HepG2 (cell line): ENCODE measurements around the gene SMLR1. TPM values are rescaled to one million over a fixed set of nuclear protein-coding genes. Genes with fewer than 3 reads are reported as not detected.
A peak's percentile ranks its signal among the peaks of the same experiment; 100 is the strongest.

ENCODE experiments used
- CENPX ChIP-seq: sonication (generic); formaldehyde crosslinking; IDR thresholded peaks from 2 replicates; pipeline ENCODE4 v1.9.0; 2021; ENCODE audit warnings: mild to moderate bottlenecking, missing genetic modification reagents, moderate library complexity
- FOSL2 ChIP-seq: sonication (generic); formaldehyde crosslinking; IDR thresholded peaks from 2 replicates; pipeline ENCODE4 v1.4.0; 2020; ENCODE audit warnings: missing genetic modification reagents
- IKZF5 ChIP-seq: IDR thresholded peaks from 2 replicates; pipeline ENCODE4 v1.6.1; 2018; ENCODE audit warnings: missing genetic modification reagents, mild to moderate bottlenecking, missing compliant biosample characterization
- KDM3A ChIP-seq: IDR thresholded peaks from 2 replicates; pipeline ENCODE4 v1.6.1; 2018; ENCODE audit warnings: low read depth, missing compliant biosample characterization
- KDM5A ChIP-seq: fragments of 200-600 bp; sonication (generic); IDR thresholded peaks from 2 replicates; pipeline ENCODE4 v1.7.0; 2018; ENCODE audit warnings: antibody characterized with exemption, mild to moderate bottlenecking, low read length, borderline replicate concordance
- SMYD3 ChIP-seq: sonication (generic); formaldehyde crosslinking; IDR thresholded peaks from 2 replicates; pipeline ENCODE4 v1.8.1; 2023; ENCODE audit warnings: mild to moderate bottlenecking, missing genetic modification reagents
- ZBTB8A ChIP-seq: sonication (generic); formaldehyde crosslinking; IDR thresholded peaks from 2 replicates; pipeline ENCODE4 v1.4.0; 2020; ENCODE audit warnings: mild to moderate bottlenecking, low read depth, missing genetic modification reagents, borderline replicate concordance
- ZFP62 ChIP-seq: sonication (generic); formaldehyde crosslinking; IDR thresholded peaks from 2 replicates; pipeline ENCODE4 v1.4.0; 2020; ENCODE audit warnings: missing genetic modification reagents
- ZMYM4 ChIP-seq: sonication (generic); formaldehyde crosslinking; IDR thresholded peaks from 2 replicates; pipeline ENCODE4 v1.8.1; 2023; ENCODE audit warnings: mild to moderate bottlenecking, missing genetic modification reagents
- ZNF703 ChIP-seq: sonication (generic); formaldehyde crosslinking; IDR thresholded peaks from 2 replicates; pipeline ENCODE4 v1.5.1; 2020; ENCODE audit warnings: missing genetic modification reagents, mild to moderate bottlenecking, moderate library complexity, borderline replicate concordance
- ZXDC ChIP-seq: sonication (generic); formaldehyde crosslinking; IDR thresholded peaks from 2 replicates; pipeline ENCODE4 v1.5.0; 2020; ENCODE audit warnings: mild to moderate bottlenecking, missing genetic modification reagents
- polyA plus RNA-seq, 8 experiments: library from polyadenylated mRNA; depleted of rRNA in 3 of 8; stranded (reverse) in 7 of 8; unstranded in 1 of 8; fragments of >200 nt; fragmentation: Illumina TruSeq in 4 of 8; extraction: Trizol in 4 of 8; gene quantifications; 2 replicates each; pipeline versions ENCODE4 v1.2.1 to v1.2.3, GENCODE V29; 2011 to 2016; ENCODE audit warnings: low read depth in 4 of 8, missing spikeins in 1 of 8, mixed read lengths in 1 of 8; ENCODE audit not compliant: insufficient read depth in 1 of 8
- total RNA-seq, 5 experiments: library from RNA; depleted of rRNA; stranded (reverse); fragments of >200 nt; fragmentation: Illumina TruSeq; extraction: Trizol; gene quantifications; 2 replicates each; pipeline ENCODE4 v1.2.3, GENCODE V29; 2016; ENCODE audit warnings: low read depth in 1 of 5
- TF ChIP-seq, protein P1 (sequence below): sonication (generic); formaldehyde crosslinking; IDR thresholded peaks from 2 replicates; pipeline ENCODE4 v1.4.0; 2020; ENCODE audit warnings: missing genetic modification reagents, borderline replicate concordance
- TF ChIP-seq, protein P2 (sequence below): sonication (generic); formaldehyde crosslinking; IDR thresholded peaks from 2 replicates; pipeline ENCODE4 v1.5.0; 2020; ENCODE audit warnings: mild to moderate bottlenecking, missing genetic modification reagents
- TF ChIP-seq, protein P3 (sequence below): sonication (generic); formaldehyde crosslinking; IDR thresholded peaks from 2 replicates; pipeline ENCODE4 v1.5.0; 2020; ENCODE audit warnings: missing genetic modification reagents
- TF ChIP-seq, protein P4 (sequence below): sonication (generic); formaldehyde crosslinking; IDR thresholded peaks from 2 replicates; pipeline ENCODE4 v1.4.0; 2020; ENCODE audit warnings: missing genetic modification reagents

The SMLR1 gene
- total and polyA plus RNA-seq, 2 of the 13 experiments (the other 11 are each of a cell fraction or from before 2014, with no cell fraction given), result 41.8 to 104 TPM

DNA sequence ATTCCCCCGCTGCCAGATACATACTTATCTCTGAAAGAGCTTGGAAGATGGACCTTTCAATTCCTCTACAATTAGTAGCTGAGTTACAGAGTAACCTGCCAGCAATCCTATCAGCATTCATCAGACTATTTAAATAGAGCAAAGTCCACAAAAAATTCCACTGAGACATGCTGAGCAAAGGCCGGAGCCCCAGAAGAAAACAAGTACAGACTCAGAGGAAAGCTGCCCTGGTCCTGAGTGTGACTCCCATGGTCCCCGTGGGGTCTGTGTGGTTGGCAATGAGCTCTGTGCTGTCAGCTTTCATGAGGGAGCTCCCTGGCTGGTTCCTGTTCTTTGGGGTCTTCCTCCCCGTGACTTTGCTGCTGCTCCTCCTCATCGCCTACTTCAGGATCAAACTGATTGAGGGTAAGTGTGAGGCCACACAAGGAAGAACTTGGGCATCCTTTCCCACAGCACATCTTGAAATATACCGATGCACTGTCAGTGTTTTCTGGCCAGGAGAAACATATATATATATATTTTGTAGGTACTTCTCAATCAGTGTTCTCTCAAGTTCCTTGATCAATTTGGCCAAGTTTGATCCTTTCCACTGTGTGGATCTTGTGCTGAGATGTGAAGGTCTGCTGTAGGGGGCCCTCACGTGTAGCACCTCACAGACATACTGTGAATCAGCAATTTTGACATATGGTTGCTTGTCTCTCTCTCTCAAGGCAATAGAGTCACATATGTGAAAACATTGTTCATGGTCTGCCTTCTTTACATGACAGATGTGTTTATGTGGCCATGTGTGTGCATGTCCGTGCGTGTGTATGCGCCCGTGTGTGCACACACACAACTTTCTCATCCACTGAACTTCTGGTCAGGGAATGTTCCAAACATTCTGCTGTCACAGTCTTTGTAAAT lies at the start of gene SMLR1 (continued):
- TF ChIP-seq, protein P1, sequence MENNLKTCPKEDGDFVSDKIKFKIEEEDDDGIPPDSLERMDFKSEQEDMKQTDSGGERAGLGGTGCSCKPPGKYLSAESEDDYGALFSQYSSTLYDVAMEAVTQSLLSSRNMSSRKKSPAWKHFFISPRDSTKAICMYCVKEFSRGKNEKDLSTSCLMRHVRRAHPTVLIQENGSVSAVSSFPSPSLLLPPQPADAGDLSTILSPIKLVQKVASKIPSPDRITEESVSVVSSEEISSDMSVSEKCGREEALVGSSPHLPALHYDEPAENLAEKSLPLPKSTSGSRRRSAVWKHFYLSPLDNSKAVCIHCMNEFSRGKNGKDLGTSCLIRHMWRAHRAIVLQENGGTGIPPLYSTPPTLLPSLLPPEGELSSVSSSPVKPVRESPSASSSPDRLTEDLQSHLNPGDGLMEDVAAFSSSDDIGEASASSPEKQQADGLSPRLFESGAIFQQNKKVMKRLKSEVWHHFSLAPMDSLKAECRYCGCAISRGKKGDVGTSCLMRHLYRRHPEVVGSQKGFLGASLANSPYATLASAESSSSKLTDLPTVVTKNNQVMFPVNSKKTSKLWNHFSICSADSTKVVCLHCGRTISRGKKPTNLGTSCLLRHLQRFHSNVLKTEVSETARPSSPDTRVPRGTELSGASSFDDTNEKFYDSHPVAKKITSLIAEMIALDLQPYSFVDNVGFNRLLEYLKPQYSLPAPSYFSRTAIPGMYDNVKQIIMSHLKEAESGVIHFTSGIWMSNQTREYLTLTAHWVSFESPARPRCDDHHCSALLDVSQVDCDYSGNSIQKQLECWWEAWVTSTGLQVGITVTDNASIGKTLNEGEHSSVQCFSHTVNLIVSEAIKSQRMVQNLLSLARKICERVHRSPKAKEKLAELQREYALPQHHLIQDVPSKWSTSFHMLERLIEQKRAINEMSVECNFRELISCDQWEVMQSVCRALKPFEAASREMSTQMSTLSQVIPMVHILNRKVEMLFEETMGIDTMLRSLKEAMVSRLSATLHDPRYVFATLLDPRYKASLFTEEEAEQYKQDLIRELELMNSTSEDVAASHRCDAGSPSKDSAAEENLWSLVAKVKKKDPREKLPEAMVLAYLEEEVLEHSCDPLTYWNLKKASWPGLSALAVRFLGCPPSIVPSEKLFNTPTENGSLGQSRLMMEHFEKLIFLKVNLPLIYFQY, result no peak
- TF ChIP-seq, protein P2, sequence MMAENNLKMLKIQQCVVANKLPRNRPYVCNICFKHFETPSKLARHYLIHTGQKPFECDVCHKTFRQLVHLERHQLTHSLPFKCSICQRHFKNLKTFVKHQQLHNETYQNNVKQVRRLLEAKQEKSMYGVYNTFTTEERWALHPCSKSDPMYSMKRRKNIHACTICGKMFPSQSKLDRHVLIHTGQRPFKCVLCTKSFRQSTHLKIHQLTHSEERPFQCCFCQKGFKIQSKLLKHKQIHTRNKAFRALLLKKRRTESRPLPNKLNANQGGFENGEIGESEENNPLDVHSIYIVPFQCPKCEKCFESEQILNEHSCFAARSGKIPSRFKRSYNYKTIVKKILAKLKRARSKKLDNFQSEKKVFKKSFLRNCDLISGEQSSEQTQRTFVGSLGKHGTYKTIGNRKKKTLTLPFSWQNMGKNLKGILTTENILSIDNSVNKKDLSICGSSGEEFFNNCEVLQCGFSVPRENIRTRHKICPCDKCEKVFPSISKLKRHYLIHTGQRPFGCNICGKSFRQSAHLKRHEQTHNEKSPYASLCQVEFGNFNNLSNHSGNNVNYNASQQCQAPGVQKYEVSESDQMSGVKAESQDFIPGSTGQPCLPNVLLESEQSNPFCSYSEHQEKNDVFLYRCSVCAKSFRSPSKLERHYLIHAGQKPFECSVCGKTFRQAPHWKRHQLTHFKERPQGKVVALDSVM (CRISPR knock-in tag), result no peak
- TF ChIP-seq ZXDC (CRISPR knock-in tag) (no peak), CENPX (no peak), ZMYM4 (CRISPR knock-in tag) (peak; percentile 93), ZFP62 (CRISPR knock-in tag) (no peak), FOSL2 (CRISPR knock-in tag) (peak; percentile 73), ZNF703 (CRISPR knock-in tag) (no peak; the same call in 1 of the 2 replicates), IKZF5 (CRISPR knock-in tag) (peak; percentile 57; the same call in 1 of the 2 replicates), ZBTB8A (no peak), KDM5A (peak; percentile 20; the same call in 1 of the 2 replicates), KDM3A (CRISPR knock-in tag) (no peak), SMYD3 (CRISPR knock-in tag) (no peak; the same call in 1 of the 2 replicates)
- TF ChIP-seq, protein P3, sequence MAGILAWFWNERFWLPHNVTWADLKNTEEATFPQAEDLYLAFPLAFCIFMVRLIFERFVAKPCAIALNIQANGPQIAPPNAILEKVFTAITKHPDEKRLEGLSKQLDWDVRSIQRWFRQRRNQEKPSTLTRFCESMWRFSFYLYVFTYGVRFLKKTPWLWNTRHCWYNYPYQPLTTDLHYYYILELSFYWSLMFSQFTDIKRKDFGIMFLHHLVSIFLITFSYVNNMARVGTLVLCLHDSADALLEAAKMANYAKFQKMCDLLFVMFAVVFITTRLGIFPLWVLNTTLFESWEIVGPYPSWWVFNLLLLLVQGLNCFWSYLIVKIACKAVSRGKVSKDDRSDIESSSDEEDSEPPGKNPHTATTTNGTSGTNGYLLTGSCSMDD (CRISPR knock-in tag), result no peak
- TF ChIP-seq, protein P4, sequence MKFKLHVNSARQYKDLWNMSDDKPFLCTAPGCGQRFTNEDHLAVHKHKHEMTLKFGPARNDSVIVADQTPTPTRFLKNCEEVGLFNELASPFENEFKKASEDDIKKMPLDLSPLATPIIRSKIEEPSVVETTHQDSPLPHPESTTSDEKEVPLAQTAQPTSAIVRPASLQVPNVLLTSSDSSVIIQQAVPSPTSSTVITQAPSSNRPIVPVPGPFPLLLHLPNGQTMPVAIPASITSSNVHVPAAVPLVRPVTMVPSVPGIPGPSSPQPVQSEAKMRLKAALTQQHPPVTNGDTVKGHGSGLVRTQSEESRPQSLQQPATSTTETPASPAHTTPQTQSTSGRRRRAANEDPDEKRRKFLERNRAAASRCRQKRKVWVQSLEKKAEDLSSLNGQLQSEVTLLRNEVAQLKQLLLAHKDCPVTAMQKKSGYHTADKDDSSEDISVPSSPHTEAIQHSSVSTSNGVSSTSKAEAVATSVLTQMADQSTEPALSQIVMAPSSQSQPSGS, result peak; percentile 35
